HEK293 (cell line): ENCODE data around the gene GAMT.

Experiments
- MZF1 ChIP-seq: fragments of 450-650 bp; formaldehyde crosslinking; IDR thresholded peaks from 2 replicates; pipeline ENCODE4 v1.5.1; 2017; ENCODE audit warnings: missing biosample characterization, missing genetic modification characterization, borderline replicate concordance
- ZFP37 ChIP-seq: fragments of 450-650 bp; formaldehyde crosslinking; IDR thresholded peaks from 2 replicates; pipeline ENCODE4 v1.5.1; 2016; ENCODE audit warnings: missing biosample characterization, missing genetic modification characterization
- ZNF140 ChIP-seq: fragments of 450-650 bp; formaldehyde crosslinking; IDR thresholded peaks from 2 replicates; pipeline ENCODE4 v1.5.1; 2016; ENCODE audit warnings: missing biosample characterization, missing genetic modification characterization
- ZNF335 ChIP-seq: fragments of 450-650 bp; formaldehyde crosslinking; conservative IDR thresholded peaks from 2 replicates; pipeline ENCODE4 v1.5.1; 2016; ENCODE audit warnings: missing biosample characterization, missing genetic modification characterization
- ZNF768 ChIP-seq: fragments of 450-650 bp; formaldehyde crosslinking; IDR thresholded peaks from 2 replicates; pipeline ENCODE4 v1.5.1; 2018; ENCODE audit warnings: missing biosample characterization, mild to moderate bottlenecking, missing genetic modification characterization
- TF ChIP-seq, protein P1 (sequence below): fragments of 450-650 bp; formaldehyde crosslinking; IDR thresholded peaks from 2 replicates; pipeline ENCODE4 v1.5.1; 2016; ENCODE audit warnings: missing biosample characterization, missing genetic modification characterization
- TF ChIP-seq, protein P2 (sequence below): fragments of 450-650 bp; formaldehyde crosslinking; IDR thresholded peaks from 2 replicates; pipeline ENCODE4 v1.5.1; 2016; ENCODE audit warnings: missing biosample characterization, missing genetic modification characterization, low read depth

DNA sequence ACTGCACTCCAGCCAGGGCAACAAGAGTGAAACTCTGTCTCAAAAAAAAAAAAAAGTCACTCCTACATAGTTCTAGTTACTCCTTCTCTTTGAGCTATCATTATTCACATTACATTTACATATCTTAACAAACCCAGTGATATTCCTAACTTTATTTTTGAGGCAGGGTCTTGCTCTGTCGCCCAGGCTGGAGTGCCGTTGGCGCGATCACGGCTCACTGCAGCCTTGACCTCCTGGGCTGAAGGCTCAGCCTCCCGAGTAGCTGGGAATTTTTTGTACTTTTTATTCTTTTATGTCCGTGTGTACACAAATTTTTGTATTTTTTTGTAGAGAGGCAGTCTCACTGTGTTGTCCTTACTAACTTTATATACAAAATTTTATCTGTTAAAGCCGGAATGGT is 36.3 kb upstream of the GAMT start:
- TF ChIP-seq, protein P1, sequence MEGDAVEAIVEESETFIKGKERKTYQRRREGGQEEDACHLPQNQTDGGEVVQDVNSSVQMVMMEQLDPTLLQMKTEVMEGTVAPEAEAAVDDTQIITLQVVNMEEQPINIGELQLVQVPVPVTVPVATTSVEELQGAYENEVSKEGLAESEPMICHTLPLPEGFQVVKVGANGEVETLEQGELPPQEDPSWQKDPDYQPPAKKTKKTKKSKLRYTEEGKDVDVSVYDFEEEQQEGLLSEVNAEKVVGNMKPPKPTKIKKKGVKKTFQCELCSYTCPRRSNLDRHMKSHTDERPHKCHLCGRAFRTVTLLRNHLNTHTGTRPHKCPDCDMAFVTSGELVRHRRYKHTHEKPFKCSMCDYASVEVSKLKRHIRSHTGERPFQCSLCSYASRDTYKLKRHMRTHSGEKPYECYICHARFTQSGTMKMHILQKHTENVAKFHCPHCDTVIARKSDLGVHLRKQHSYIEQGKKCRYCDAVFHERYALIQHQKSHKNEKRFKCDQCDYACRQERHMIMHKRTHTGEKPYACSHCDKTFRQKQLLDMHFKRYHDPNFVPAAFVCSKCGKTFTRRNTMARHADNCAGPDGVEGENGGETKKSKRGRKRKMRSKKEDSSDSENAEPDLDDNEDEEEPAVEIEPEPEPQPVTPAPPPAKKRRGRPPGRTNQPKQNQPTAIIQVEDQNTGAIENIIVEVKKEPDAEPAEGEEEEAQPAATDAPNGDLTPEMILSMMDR (tag by site-specific recombination) = no peak
- TF ChIP-seq MZF1 (tag by site-specific recombination) (no peak), ZNF335 (tag by site-specific recombination) (no peak), ZNF140 (tag by site-specific recombination) (no peak), ZFP37 (tag by site-specific recombination) (no peak), ZNF768 (no peak)
- TF ChIP-seq, protein P2, sequence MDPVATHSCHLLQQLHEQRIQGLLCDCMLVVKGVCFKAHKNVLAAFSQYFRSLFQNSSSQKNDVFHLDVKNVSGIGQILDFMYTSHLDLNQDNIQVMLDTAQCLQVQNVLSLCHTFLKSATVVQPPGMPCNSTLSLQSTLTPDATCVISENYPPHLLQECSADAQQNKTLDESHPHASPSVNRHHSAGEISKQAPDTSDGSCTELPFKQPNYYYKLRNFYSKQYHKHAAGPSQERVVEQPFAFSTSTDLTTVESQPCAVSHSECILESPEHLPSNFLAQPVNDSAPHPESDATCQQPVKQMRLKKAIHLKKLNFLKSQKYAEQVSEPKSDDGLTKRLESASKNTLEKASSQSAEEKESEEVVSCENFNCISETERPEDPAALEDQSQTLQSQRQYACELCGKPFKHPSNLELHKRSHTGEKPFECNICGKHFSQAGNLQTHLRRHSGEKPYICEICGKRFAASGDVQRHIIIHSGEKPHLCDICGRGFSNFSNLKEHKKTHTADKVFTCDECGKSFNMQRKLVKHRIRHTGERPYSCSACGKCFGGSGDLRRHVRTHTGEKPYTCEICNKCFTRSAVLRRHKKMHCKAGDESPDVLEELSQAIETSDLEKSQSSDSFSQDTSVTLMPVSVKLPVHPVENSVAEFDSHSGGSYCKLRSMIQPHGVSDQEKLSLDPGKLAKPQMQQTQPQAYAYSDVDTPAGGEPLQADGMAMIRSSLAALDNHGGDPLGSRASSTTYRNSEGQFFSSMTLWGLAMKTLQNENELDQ (tag by site-specific recombination) = no peak
